B cell (primary cell): ENCODE data around the gene VTI1A. TPM values are rescaled to one million over a fixed set of nuclear protein-coding genes. Genes with fewer than 3 reads are reported as not detected.

ENCODE experiments used
- ATAC-seq: fragments of 200-7000 bp; cut with Tn5 transposase; one replicate; pipeline ENCODE4 v1.10.0; 2021; ENCODE audit warnings: low read depth, mild to moderate bottlenecking, moderate number of reproducible peaks, moderate library complexity
- CTCF ChIA-PET: fragments of 350-600 bp; sonication (Branson Sonifier 250); formaldehyde crosslinking; loops from one replicate; lab custom pipeline; 2021; ENCODE audit warnings: antibody characterized with exemption, inconsistent platforms; lab: Charles Lee
- POLR2A ChIA-PET: fragments of 350-600 bp; sonication (Branson Sonifier 250); formaldehyde crosslinking; loops from one replicate; lab custom pipeline; 2021; ENCODE audit warnings: antibody characterized with exemption; lab: Charles Lee
- DNase-seq: peaks from one replicate; pipeline ENCODE4 v3.0.0; 2013
- H2AFZ ChIP-seq: 2 replicates; pipeline ENCODE4 v1.6.1; 2012; ENCODE audit warnings: mild to moderate bottlenecking, low read depth, low read length; ENCODE audit not compliant: insufficient read depth, poor library complexity, severe bottlenecking
- H3K27ac ChIP-seq, 2 donors: 1 replicate in 1 of 2; 2 replicates in 1 of 2; pipeline ENCODE4 v1.5.1; 2012 to 2013; ENCODE audit warnings: low read length in 2 of 2, mild to moderate bottlenecking in 2 of 2, moderate library complexity in 1 of 2
- H3K27me3 ChIP-seq, 4 experiments: fragments of 200-600 bp in 1 of 4; sonication (generic) in 1 of 4; replicated peaks in 1 of 4; 1 replicate in 2 of 4; 2 replicates in 2 of 4; pipeline versions ENCODE4 v1.6.1 to v1.7.0; 2013 to 2016; ENCODE audit warnings: low read length in 3 of 4, mild to moderate bottlenecking in 2 of 4, mixed read lengths in 1 of 4, moderate library complexity in 1 of 4; ENCODE audit not compliant: insufficient read depth in 4 of 4, control insufficient read depth in 3 of 4; ENCODE audit errors: control extremely low read depth in 1 of 4
- H3K36me3 ChIP-seq, 2 experiments: replicated peaks in 1 of 2; 1 replicate in 1 of 2; 2 replicates in 1 of 2; pipeline versions ENCODE4 v1.6.1 to v1.7.1; 2013; ENCODE audit warnings: low read length in 1 of 2; ENCODE audit not compliant: insufficient read depth in 2 of 2, control insufficient read depth in 1 of 2; ENCODE audit errors: control extremely low read depth in 1 of 2, extremely low read depth in 1 of 2
- H3K4me1 ChIP-seq, 2 donors: fragments of 200-600 bp in 1 of 2; sonication (generic) in 1 of 2; 1 replicate in 1 of 2; 2 replicates in 1 of 2; pipeline versions ENCODE4 v1.5.1 to v1.6.1; 2013 to 2017; ENCODE audit warnings: low read length in 2 of 2; ENCODE audit not compliant: control insufficient read depth in 2 of 2, insufficient read depth in 2 of 2
- H3K4me2 ChIP-seq: replicated peaks from 2 replicates; pipeline ENCODE3; 2012; ENCODE audit warnings: mild to moderate bottlenecking, low read depth, low read length; ENCODE audit not compliant: poor library complexity, severe bottlenecking
- H3K4me3 ChIP-seq, 5 experiments: fragments of 200-600 bp in 1 of 5; sonication (generic) in 1 of 5; 1 replicate in 3 of 5; 2 replicates in 2 of 5; pipeline versions ENCODE4 v1.5.1 to v1.7.0; 2011 to 2016; ENCODE audit warnings: low read length in 4 of 5, mild to moderate bottlenecking in 4 of 5, low read depth in 2 of 5, control low read depth in 1 of 5, moderate library complexity in 1 of 5; ENCODE audit not compliant: insufficient read depth in 1 of 5; ENCODE audit errors: control extremely low read depth in 1 of 5, extremely low read depth in 1 of 5
- H3K79me2 ChIP-seq: fragments of 200-600 bp; sonication (generic); one replicate; pipeline ENCODE4 v1.6.0; 2016; ENCODE audit warnings: low read length; ENCODE audit not compliant: control insufficient read depth, insufficient read depth
- H3K9ac ChIP-seq: fragments of 200-600 bp; sonication (generic); 2 replicates; pipeline ENCODE4 v1.6.1; 2017; ENCODE audit warnings: mild to moderate bottlenecking, low read length, moderate library complexity
- H3K9me3 ChIP-seq, 3 donors: one replicate each; pipeline versions ENCODE4 v1.6.1 to v1.7.1; 2013; ENCODE audit warnings: low read length in 2 of 3; ENCODE audit not compliant: control insufficient read depth in 2 of 3, insufficient read depth in 1 of 3; ENCODE audit errors: control extremely low read depth in 1 of 3
- H4K20me1 ChIP-seq: 2 replicates; pipeline ENCODE4 v1.6.0; 2012; ENCODE audit warnings: mild to moderate bottlenecking, low read length; ENCODE audit not compliant: insufficient read depth, control insufficient read depth, poor library complexity, severe bottlenecking
- H3K27ac Mint-ChIP-seq: one replicate; pipeline ENCODE4 v1.8.0; 2021; ENCODE audit warnings: mixed read lengths
- H3K27me3 Mint-ChIP-seq: one replicate; pipeline ENCODE4 v1.8.0; 2021; ENCODE audit warnings: mixed read lengths
- H3K4me1 Mint-ChIP-seq: one replicate; pipeline ENCODE4 v1.8.0; 2021; ENCODE audit warnings: mixed read lengths
- H3K4me3 Mint-ChIP-seq: one replicate; pipeline ENCODE4 v1.8.0; 2021; ENCODE audit warnings: mixed read lengths
- H3K9me3 Mint-ChIP-seq: one replicate; pipeline ENCODE4 v1.8.0; 2022; ENCODE audit warnings: mixed read lengths; ENCODE audit not compliant: insufficient read depth
- CTCF ChIP-seq: fragments of 200-600 bp; IDR thresholded peaks from one replicate; pipeline ENCODE4 v1.8.0; 2022; ENCODE audit warnings: antibody characterized with exemption, mild to moderate bottlenecking
- EZH2 ChIP-seq: IDR thresholded peaks from 2 replicates; pipeline ENCODE4 v1.6.1; 2012; ENCODE audit warnings: borderline replicate concordance, low read depth, mild to moderate bottlenecking, moderate library complexity, low read length; ENCODE audit not compliant: insufficient read depth, poor library complexity, severe bottlenecking
- WGBS: methylation state at CpG from one replicate; pipeline ENCODE4 v1.1.5; 2013; ENCODE audit warnings: missing lambda C conversion rate; ENCODE audit not compliant: insufficient coverage; 5-methylcytosine and 5-hydroxymethylcytosine counted together
- intact Hi-C: fragments of 100-400 bp; cut with micrococcal nuclease; formaldehyde crosslinking; loops from one replicate; pipeline ENCODE4 v1.10.0; 2022
- polyA plus RNA-seq: library from polyadenylated mRNA; depleted of rRNA; stranded (reverse); fragments of >200 nt; gene quantifications from 2 replicates; pipeline ENCODE4 v1.2.3, GENCODE V29; 2012
- total RNA-seq, 2 donors: library from RNA; stranded (reverse); fragments of 120-200 nt in 1 of 2; gene quantifications; 1 replicate in 1 of 2; 2 replicates in 1 of 2; pipeline versions ENCODE4 v1.2.3 to v1.2.4, GENCODE V29; 2013 to 2022

VTI1A gene
- total and polyA plus RNA-seq, 2 donors (not counting 1 experiment from before 2014, with no cell fraction given): 20.0 to 84.1 TPM

DNA sequence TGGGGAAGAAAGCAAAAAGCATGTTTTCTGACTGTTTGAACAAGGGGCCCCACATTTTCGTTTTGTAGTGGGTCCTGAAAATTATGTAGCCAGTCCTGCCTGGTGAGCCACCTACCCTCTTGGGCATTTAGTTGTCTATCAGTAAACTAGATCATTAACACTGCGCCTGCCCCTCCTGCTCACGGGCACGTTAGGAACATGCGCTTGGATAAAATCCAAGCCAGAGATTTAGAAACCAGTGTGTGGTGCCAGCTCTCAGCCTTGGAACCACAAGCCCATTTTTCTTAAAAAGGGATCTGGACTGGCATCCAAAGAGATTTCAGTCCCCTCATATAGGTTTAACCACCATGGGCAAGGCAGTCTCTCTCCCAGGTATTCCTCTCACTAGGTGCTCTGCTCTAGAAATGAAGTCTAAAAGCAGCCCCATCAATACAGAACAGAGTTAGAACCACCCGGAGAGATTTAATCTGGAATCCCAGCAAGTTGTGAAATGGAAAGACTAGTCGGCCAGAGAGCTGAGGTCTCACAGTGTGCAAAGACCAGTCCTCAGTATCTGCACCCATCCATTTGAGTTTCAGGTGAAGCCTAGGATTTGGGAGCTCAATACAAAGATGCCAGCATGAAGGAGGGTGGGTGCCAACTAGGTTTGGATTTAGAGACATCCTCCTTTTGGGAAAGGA, 379.1 kb downstream of the VTI1A start:
- Histone ChIP-seq H3K4me2 (no peak overlapping the region), H3K36me3 (no peaks in the 10 kb centered on the region), H3K4me3 (no peak overlapping the region), H4K20me1 (no peaks in the 10 kb centered on the region), H3K9me3 (no peaks in the 10 kb centered on the region), H3K27me3 (no peaks in the 10 kb centered on the region), H3K4me1 (no peaks in the 10 kb centered on the region), H2AFZ (no peak overlapping the region), H3K79me2 (no peaks in the 10 kb centered on the region), H3K27ac (no peak overlapping the region), H3K9ac (no peak overlapping the region)
- 73% methylated on average over 7 of the region's 7 CpGs for WGBS
- no peak for DNase-seq
- TF ChIP-seq CTCF (no peak), EZH2 (no peak)
- ChIA-PET POLR2A (no interaction called here), CTCF (no interaction called here)
- Mint-ChIP-seq H3K4me3 (no peak overlapping the region), H3K27ac (no peak overlapping the region), H3K9me3 (no peaks in the 10 kb centered on the region), H3K27me3 (no peaks in the 10 kb centered on the region), H3K4me1 (no peaks in the 10 kb centered on the region)
- no peak for ATAC-seq
- intact Hi-C loops: no loop called here

- ATAC-seq (no peak), DNase-seq (no peak)
- H3K9ac ChIP-seq: no peak overlapping the region
- Mint-ChIP-seq H3K4me3 (no peak overlapping the region), H3K27me3 (no peaks in the 10 kb centered on the region), H3K9me3 (no peaks in the 10 kb centered on the region), H3K4me1 (no peaks in the 10 kb centered on the region), H3K27ac (no peak overlapping the region)
- no peaks in the 10 kb centered on the region for H3K4me1 ChIP-seq
- POLR2A ChIA-PET: no interaction called here
- H3K36me3 ChIP-seq: no peaks in the 10 kb centered on the region
- TF ChIP-seq CTCF: no peak
- no peak for TF ChIP-seq EZH2
- no peaks in the 10 kb centered on the region for H4K20me1 ChIP-seq
- H3K27ac ChIP-seq: no peak overlapping the region
- H3K79me2 ChIP-seq: no peaks in the 10 kb centered on the region
- CTCF ChIA-PET: no interaction called here
- H3K27me3 ChIP-seq: no peaks in the 10 kb centered on the region
- no peaks in the 10 kb centered on the region for H3K9me3 ChIP-seq
- no peak overlapping the region for H3K4me2 ChIP-seq
- H2AFZ ChIP-seq: no peak overlapping the region
- WGBS: 98% methylated on average over 10 of the region's 14 CpGs
- no peak overlapping the region for H3K4me3 ChIP-seq
- intact Hi-C loops: no loop called here
These were observed 380.1 kb downstream of the VTI1A start for GRCh38 chr10:112827086-112827485.
